Type B pancreatic cell (in vitro differentiated cells): ENCODE results near the gene ITSN1. TPM values are rescaled to one million over a fixed set of nuclear protein-coding genes. Genes with fewer than 3 reads are reported as not detected.

Source experiments
- DNase-seq: peaks from one replicate; pipeline ENCODE4 v3.0.0; 2021; ENCODE audit warnings: mixed read lengths; ENCODE audit not compliant: unreplicated experiment; ENCODE audit errors: extremely low spot score
- H3K27ac Mint-ChIP-seq: 2 replicates; pipeline ENCODE4 v1.8.0; 2021; ENCODE audit warnings: mild to moderate bottlenecking, mixed read lengths
- H3K27me3 Mint-ChIP-seq: 2 replicates; pipeline ENCODE4 v1.8.0; 2021; ENCODE audit warnings: mixed read lengths
- H3K36me3 Mint-ChIP-seq: 2 replicates; pipeline ENCODE4 v1.8.0; 2021; ENCODE audit warnings: mixed read lengths
- H3K4me1 Mint-ChIP-seq: one replicate; pipeline ENCODE4 v1.8.0; 2021; ENCODE audit warnings: mixed read lengths; ENCODE audit not compliant: unreplicated experiment
- H3K4me3 Mint-ChIP-seq: 2 replicates; pipeline ENCODE4 v1.8.0; 2021; ENCODE audit warnings: mild to moderate bottlenecking, mixed read lengths
- H3K9me3 Mint-ChIP-seq: 2 replicates; pipeline ENCODE4 v1.8.0; 2021; ENCODE audit warnings: mixed read lengths
- total RNA-seq: library from RNA; stranded (reverse); gene quantifications from 2 replicates; pipeline ENCODE4 v1.2.1, GENCODE V29; 2021; ENCODE audit warnings: low replicate concordance
- TF ChIP-seq, protein P1 (sequence below): fragments of 200-600 bp; sonication (generic); conservative IDR thresholded peaks from 2 replicates; pipeline ENCODE4 v1.5.0; 2021; ENCODE audit warnings: antibody characterized with exemption, mild to moderate bottlenecking

The ITSN1 gene
- total RNA-seq, 1 donor from 2014 or later: 89.1 TPM

DNA sequence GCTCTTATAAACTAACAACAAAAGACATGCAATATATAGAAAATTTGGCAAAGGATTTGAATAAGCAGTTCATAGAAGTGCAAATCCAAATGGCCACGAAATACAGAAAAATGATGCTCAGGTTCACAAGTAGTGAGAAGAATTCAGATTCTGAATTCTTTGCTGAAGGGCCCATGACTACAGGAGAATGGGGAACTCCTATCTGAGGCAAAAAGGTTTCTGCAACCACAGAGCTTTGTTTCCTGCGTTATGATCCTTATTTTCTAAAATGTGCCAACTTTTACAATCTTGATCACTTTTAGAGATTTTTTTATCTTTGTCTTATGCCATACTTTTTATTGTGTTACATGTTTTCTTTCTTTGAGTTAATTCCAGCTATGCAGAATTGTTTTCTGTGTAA, 91.3 kb downstream of the ITSN1 start:
- H3K27ac Mint-ChIP-seq: no peak overlapping the region
- TF ChIP-seq, protein P1, sequence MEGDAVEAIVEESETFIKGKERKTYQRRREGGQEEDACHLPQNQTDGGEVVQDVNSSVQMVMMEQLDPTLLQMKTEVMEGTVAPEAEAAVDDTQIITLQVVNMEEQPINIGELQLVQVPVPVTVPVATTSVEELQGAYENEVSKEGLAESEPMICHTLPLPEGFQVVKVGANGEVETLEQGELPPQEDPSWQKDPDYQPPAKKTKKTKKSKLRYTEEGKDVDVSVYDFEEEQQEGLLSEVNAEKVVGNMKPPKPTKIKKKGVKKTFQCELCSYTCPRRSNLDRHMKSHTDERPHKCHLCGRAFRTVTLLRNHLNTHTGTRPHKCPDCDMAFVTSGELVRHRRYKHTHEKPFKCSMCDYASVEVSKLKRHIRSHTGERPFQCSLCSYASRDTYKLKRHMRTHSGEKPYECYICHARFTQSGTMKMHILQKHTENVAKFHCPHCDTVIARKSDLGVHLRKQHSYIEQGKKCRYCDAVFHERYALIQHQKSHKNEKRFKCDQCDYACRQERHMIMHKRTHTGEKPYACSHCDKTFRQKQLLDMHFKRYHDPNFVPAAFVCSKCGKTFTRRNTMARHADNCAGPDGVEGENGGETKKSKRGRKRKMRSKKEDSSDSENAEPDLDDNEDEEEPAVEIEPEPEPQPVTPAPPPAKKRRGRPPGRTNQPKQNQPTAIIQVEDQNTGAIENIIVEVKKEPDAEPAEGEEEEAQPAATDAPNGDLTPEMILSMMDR: no peak
- no peak for DNase-seq
- H3K4me3 Mint-ChIP-seq: no peak overlapping the region
- no peaks in the 10 kb centered on the region for H3K27me3 Mint-ChIP-seq
- H3K4me1 Mint-ChIP-seq: peaks cover 9% of the 10 kb centered on the region
- H3K36me3 Mint-ChIP-seq: peaks cover 6% of the 10 kb centered on the region
- no peaks in the 10 kb centered on the region for H3K9me3 Mint-ChIP-seq

DNA sequence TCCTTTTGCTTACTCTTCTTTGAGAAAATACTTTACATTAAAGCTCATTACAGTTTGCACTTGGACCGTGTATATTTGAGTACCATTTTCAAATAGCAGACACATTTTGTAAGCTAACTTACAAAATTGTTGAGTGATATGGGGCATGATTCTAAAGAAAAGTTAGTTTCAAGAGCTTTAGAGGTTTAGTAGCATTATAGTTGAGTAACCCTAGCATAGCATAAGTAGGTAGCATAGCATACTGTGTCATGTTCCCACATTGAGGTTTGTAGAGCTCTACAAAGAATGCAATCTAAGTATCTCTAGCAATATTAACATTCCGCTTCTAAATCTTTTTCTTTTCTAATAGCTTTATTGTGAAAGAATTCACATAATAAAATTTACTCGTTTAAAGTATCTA, 92.0 kb downstream of the ITSN1 start:
- Mint-ChIP-seq H3K4me3 (no peak overlapping the region), H3K4me1 (peaks cover 9% of the 10 kb centered on the region), H3K9me3 (no peaks in the 10 kb centered on the region), H3K27ac (no peak overlapping the region), H3K27me3 (no peaks in the 10 kb centered on the region), H3K36me3 (peaks cover 6% of the 10 kb centered on the region)
- TF ChIP-seq, protein P1: no peak
- no peak for DNase-seq

DNA sequence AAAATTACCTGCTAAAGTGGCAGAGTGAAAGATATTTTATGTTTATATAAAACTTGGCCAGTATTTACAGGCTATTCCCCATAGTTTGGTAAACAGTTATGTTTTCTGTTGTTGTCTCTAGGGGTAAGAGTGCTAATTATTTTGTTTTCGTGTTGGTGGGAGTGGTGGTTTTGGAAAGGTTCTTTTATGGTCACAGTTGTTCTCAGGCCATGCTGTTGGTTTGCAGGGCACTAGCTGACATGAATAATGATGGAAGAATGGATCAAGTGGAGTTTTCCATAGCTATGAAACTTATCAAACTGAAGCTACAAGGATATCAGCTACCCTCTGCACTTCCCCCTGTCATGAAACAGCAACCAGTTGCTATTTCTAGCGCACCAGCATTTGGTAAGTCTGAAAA, 92.5 kb downstream of the ITSN1 start:
- H3K9me3 Mint-ChIP-seq: no peaks in the 10 kb centered on the region
- TF ChIP-seq, protein P1: no peak
- H3K4me1 Mint-ChIP-seq: peaks cover 9% of the 10 kb centered on the region
- peaks cover 3% of the 10 kb centered on the region for H3K36me3 Mint-ChIP-seq
- no peak overlapping the region for H3K4me3 Mint-ChIP-seq
- no peaks in the 10 kb centered on the region for H3K27me3 Mint-ChIP-seq
- no peak for DNase-seq
- H3K27ac Mint-ChIP-seq: no peak overlapping the region

DNA sequence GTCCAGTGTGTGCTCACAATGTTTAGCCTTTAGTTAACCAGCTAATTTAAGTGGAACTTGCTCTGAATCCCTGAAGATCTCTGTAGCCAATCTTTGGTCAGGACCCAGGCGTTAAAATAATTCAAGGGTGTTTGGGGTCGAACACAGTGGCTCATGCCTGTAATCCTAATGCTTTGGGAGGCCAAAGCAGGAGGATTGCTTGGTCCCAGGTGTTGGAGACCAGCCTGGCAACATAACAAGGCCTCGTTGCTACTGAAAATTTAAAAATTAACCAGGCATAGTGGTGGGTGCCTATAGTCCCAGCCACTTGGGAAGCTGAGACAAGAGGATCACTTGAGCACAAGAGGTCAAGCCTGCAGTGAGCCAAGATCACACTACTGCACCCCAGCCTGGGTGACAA, 94.3 kb downstream of the ITSN1 start:
- DNase-seq: no peak
- no peak overlapping the region for H3K27ac Mint-ChIP-seq
- no peaks in the 10 kb centered on the region for H3K9me3 Mint-ChIP-seq
- no peak overlapping the region for H3K4me3 Mint-ChIP-seq
- TF ChIP-seq, protein P1: no peak
- H3K4me1 Mint-ChIP-seq: peaks cover 9% of the 10 kb centered on the region
- no peaks in the 10 kb centered on the region for H3K27me3 Mint-ChIP-seq
- H3K36me3 Mint-ChIP-seq: peaks cover 3% of the 10 kb centered on the region

DNA sequence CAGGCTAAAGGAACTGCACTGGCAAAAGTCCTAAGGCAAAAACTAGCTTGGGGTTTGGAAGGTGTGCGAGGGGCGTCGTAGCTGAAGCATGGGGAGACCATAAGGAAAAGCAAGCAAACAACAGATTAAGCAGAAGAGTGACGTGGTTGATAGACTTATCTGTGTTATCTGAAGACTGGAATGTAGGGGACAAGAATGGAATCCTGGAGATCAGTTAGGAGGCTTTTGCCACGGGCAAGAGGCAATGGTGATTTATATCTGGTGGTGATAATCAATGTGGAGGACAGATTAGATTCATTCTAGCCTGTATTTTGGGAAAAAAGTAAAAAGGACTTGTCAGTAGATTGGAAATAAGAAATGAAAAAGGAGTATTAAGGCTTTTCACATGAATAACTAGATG, 97.4 kb downstream of the ITSN1 start:
- no peak for DNase-seq
- Mint-ChIP-seq H3K4me3 (no peak overlapping the region), H3K9me3 (no peaks in the 10 kb centered on the region), H3K27ac (no peak overlapping the region), H3K4me1 (peaks cover 2% of the 10 kb centered on the region), H3K27me3 (no peaks in the 10 kb centered on the region), H3K36me3 (peaks cover 19% of the 10 kb centered on the region)
- TF ChIP-seq, protein P1: no peak

DNA sequence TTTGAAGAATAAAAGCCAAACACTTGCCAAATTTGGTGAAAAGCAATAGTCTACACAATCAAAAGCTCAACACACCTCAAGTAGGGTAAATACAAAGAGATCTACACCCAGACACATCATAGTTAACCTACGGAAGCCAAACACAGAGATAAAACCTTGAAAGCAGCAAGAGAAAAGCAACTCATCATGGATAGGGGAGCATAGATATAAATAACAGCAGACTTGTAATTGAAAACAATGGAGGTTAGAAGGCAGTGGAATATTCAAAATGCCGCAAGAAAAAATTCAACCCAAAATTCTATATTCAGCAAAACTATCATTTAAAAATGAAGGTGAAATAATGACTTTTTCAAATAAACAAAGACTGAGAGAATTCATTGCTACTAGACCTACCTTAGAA, 105.1 kb downstream of the ITSN1 start:
- H3K4me1 Mint-ChIP-seq: no peaks in the 10 kb centered on the region
- no peak overlapping the region for H3K27ac Mint-ChIP-seq
- TF ChIP-seq, protein P1: no peak
- peaks cover 6% of the 10 kb centered on the region for H3K9me3 Mint-ChIP-seq
- DNase-seq: no peak
- no peak overlapping the region for H3K4me3 Mint-ChIP-seq
- no peaks in the 10 kb centered on the region for H3K27me3 Mint-ChIP-seq
- peaks cover 54% of the 10 kb centered on the region for H3K36me3 Mint-ChIP-seq
